Activated T-cell treated with anti-CD3 and anti-CD28 coated beads, Interleukin-2, amount 50 U/mL, for 72 hours (primary cell): ENCODE measurements around the gene ARHGAP15. TPM values are rescaled to one million over a fixed set of nuclear protein-coding genes. Genes with fewer than 3 reads are reported as not detected.
A peak's percentile ranks its signal among the peaks of the same experiment; 100 is the strongest.

Experiments used
- ATAC-seq, 2 donors: fragments of 150-1000 bp; cut with Tn5 transposase; replicated peaks in 1 of 2; 2 replicates each; pipeline ENCODE4 v1.10.0; 2021; ENCODE audit warnings: moderate library complexity in 2 of 2, mild to moderate bottlenecking in 1 of 2
- DNase-seq, 2 donors: peaks; one replicate each; pipeline ENCODE4 v3.0.0; 2021 to 2022; ENCODE audit warnings: mixed read lengths in 1 of 2
- H3K27ac Mint-ChIP-seq: one replicate; pipeline ENCODE4 v1.8.0; 2022; ENCODE audit warnings: mild to moderate bottlenecking, moderate library complexity, mixed read lengths
- H3K27me3 Mint-ChIP-seq: one replicate; pipeline ENCODE4 v1.8.0; 2022; ENCODE audit warnings: low read depth, mixed read lengths
- H3K36me3 Mint-ChIP-seq, 2 donors: one replicate each; pipeline ENCODE4 v1.8.0; 2022; ENCODE audit warnings: mixed read lengths in 2 of 2, mild to moderate bottlenecking in 1 of 2; ENCODE audit not compliant: insufficient read depth in 2 of 2
- H3K4me1 Mint-ChIP-seq: one replicate; pipeline ENCODE4 v1.8.0; 2022; ENCODE audit warnings: low read depth, mixed read lengths
- H3K4me3 Mint-ChIP-seq, 2 donors: one replicate each; pipeline ENCODE4 v1.8.0; 2022; ENCODE audit warnings: mild to moderate bottlenecking in 2 of 2, mixed read lengths in 2 of 2, moderate library complexity in 2 of 2
- H3K9me3 Mint-ChIP-seq, 2 donors: one replicate each; pipeline ENCODE4 v1.8.0; 2022; ENCODE audit warnings: mixed read lengths in 2 of 2
- total RNA-seq, 2 donors: library from RNA; stranded (reverse); gene quantifications; one replicate each; pipeline ENCODE4 v1.2.3, GENCODE V29; 2022

The ARHGAP15 gene
- total RNA-seq, 2 donors from 2014 or later: 94.6 to 111 TPM

DNA sequence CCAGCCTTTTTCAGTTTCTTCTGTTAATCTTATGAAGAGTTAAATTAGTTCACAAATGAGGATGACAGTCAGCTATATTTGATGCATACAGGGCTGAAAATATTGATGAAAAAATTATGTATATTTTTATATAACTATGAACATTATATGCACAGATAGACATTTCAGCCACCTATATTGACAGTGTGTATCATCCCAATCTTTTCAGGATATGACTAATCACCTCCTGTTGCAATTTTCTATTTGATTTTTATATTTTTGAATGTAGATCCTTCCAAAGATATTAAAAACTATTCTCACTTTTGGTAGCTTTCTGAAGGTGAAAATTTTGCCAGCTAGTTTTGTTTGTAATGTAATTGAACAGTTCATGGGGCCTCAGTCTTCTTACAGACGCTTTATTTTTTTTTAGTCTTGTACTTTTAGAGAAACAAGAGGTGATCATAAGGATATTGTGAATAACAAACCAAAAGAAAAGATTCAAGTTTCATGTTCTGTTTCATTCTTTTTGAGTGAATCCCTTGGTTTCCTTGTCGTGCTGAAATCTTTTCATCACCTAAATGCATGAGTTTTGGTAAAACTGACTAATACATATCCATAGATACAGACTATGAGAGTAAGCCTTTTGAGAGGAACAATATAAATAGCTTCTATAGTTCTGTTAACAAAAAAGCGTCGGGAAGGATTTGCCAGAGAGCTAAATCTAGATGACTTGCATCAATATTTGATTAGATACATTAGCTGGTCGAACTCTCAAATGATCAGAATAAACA, 123.1 kb downstream of the ARHGAP15 start:
- peak overlapping the region; percentile 45 to 77 for H3K4me3 Mint-ChIP-seq
- H3K9me3 Mint-ChIP-seq: no peaks in the 10 kb centered on the region
- peak overlapping the region; percentile 90 for H3K27ac Mint-ChIP-seq
- ATAC-seq (peak; percentile 46 to 47), DNase-seq (no peak)
- no peaks in the 10 kb centered on the region for H3K27me3 Mint-ChIP-seq
- peaks cover 5% of the 10 kb centered on the region in 2 donors for H3K36me3 Mint-ChIP-seq
- peaks cover 53% of the 10 kb centered on the region for H3K4me1 Mint-ChIP-seq

DNA sequence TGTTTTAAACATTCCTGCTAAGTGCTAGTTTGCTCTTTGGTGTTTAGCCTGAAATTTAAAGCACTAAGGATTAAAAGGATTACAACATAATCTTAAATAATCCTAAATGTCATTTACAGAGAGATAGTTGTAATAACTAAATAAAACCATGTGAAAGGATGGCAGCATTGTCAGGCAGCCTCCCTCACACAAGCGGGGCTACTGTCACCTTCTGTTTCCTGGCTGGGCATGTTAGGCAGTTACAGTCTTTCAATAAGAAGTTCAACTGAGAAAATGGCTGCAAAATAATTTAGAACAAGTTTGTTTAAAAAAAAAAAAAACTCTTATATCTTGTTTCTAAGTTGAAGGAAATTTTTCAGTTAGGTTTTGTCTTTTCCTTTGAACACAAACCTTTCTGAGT, 124.9 kb downstream of the ARHGAP15 start:
- peaks cover 5% of the 10 kb centered on the region in 2 donors for H3K36me3 Mint-ChIP-seq
- ATAC-seq: no peak
- peak overlapping the region in 1 of 2 donors; percentile 53 for H3K4me3 Mint-ChIP-seq
- no peaks in the 10 kb centered on the region for H3K27me3 Mint-ChIP-seq
- H3K27ac Mint-ChIP-seq: peak overlapping the region; percentile 82
- no peaks in the 10 kb centered on the region for H3K9me3 Mint-ChIP-seq
- DNase-seq: no peak
- H3K4me1 Mint-ChIP-seq: peaks cover 68% of the 10 kb centered on the region

DNA sequence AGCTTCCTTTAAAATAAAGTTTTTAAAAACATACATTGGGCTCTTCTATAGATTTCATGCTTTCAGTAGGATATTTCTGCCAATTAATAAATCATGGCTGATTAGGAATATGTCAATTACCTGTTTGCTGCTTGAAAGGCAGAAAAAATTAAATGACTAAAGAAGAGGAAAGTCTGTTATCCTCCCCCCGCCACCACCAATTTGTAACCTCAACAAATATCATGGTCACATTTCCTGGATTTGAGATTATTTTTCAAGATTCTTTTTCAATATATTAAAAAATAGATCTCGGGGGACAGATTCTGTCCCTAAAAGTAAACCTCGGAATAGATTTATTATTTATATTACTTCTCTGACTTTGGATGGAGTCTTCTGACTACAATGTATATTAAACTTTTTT, 125.9 kb downstream of the ARHGAP15 start:
- ATAC-seq (no peak), DNase-seq (no peak)
- Mint-ChIP-seq H3K4me3 (peak overlapping the region in 1 of 2 donors; percentile 37), H3K9me3 (no peaks in the 10 kb centered on the region), H3K27me3 (no peaks in the 10 kb centered on the region), H3K27ac (peak overlapping the region; percentile 75), H3K4me1 (peaks cover 77% of the 10 kb centered on the region), H3K36me3 (peaks cover 5% of the 10 kb centered on the region in 2 donors)

DNA sequence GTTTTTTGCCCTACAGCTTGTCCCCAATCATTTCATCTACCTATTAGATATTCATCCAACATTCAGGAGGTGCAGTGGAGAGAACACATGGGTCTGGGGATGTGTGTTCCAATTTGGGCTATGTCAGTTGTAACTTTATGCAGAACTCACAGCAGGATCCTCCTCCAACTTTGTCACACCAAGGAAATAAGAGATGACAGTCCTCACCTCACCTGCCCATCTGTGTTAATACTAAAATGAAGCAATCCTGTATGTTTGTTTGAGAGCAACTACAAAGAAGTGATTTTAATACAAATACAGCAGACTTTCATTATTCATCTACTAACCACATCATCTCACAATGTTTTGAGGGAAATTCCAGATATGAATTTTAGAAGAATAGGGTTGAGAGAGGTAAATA, 126.7 kb downstream of the ARHGAP15 start:
- Mint-ChIP-seq H3K9me3 (no peaks in the 10 kb centered on the region), H3K4me1 (peaks cover 82% of the 10 kb centered on the region), H3K27ac (peak overlapping the region; percentile 92), H3K36me3 (peaks cover 1 to 5% of the 10 kb centered on the region in 2 donors), H3K27me3 (no peaks in the 10 kb centered on the region), H3K4me3 (peak overlapping the region; percentile 70 to 85)
- ATAC-seq (peak; percentile 35 to 65), DNase-seq (no peak)

DNA sequence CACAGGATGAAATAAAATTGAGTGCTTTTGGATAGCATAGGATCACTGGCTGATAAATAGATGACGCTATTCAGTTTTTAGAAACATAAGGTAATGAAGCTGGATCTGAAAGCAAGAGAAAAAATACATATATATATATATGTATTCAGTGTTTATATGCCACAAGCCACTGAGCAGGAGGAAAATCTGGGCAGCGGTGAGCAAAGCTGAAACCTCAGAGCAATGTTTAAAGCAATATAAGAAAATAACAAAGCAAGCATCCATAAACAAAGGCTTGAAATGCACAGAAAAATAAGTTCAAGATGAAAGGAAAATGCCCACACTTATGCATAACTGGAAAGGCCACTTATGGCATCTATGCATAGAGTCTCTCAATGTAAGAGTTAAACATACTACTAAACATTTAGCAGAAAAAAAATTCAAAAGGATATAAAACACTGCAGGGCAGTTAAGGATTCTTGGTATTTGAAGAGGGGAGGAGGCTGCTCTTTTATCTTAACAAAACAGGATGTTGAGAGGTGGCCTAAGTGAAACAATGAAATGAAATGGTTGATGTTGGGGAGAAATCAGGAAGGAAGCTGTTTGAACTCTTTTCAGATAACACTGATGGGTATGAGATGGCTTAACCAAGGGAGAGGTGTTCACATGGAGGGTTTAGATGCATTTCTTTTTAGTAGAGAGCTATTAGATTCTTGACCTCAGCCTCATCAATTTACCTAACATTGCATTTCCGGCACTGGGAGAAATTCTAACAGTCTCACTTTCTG, 129.1 kb downstream of the ARHGAP15 start:
- no peak for DNase-seq
- H3K4me1 Mint-ChIP-seq: peaks cover 85% of the 10 kb centered on the region

DNA sequence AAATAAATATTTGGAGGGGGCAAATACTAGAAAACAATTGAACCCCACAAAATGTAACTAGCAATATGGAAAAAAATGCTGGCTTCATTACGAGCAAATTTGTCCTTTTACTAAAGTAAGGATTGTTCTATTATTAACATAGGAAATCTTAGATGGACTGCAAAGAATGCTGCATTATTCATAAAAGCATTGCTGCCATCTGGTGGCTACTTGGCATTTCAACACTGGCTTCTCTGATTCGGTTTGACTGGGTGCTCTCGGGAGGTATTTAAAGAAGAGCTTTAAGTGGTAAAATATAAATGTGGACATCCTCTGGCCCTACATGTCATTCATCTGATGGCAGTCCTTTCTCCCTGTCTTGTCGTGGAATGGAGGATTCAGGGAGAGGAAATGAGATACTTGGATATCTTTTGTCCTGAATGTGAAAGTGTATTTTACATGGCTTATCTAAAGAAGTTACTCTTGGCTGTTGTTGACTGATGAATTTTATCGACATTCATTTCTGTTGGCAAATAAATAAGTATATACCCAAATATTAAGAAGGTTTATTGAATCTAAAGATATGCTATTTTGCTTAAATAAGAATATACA, 130.2 kb downstream of the ARHGAP15 start:
- DNase-seq: peak; percentile 67 to 72
- peaks cover 78% of the 10 kb centered on the region for H3K4me1 Mint-ChIP-seq
- ATAC-seq: peak in 1 of 2 donors; percentile 22
- H3K27ac Mint-ChIP-seq: peak overlapping the region; percentile 88
- H3K4me3 Mint-ChIP-seq: peak overlapping the region; percentile 48 to 81
- H3K9me3 Mint-ChIP-seq: no peaks in the 10 kb centered on the region
- H3K36me3 Mint-ChIP-seq: peaks cover 12 to 15% of the 10 kb centered on the region in 2 donors
- no peaks in the 10 kb centered on the region for H3K27me3 Mint-ChIP-seq

More for the DNA sequence above, 129.1 kb downstream of the ARHGAP15 start:
- Mint-ChIP-seq H3K27me3 (no peaks in the 10 kb centered on the region), H3K36me3 (peaks cover 7 to 9% of the 10 kb centered on the region in 2 donors), H3K9me3 (no peaks in the 10 kb centered on the region), H3K27ac (peak overlapping the region; percentile 88), H3K4me3 (peak overlapping the region; percentile 48 to 81)
- peak; percentile 8 to 26 for ATAC-seq

DNA sequence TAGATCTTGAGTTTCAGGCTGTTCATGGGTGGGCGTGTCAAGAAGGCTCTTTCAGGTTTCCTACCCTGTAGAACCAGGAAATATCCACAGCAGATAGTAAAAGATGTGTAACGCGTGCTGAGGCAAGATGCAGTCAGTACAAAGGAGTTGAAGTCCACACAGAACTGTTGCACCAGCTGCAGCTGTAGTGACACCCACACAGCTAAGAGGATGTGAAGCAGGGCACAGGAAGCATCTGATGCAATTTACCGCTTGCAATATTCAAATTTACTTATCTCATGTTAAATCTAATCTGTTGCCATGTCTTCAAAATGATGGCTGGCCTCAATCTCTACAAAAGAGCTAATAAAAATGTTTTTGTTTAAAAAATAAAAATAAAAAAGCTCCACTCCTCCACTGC, 132.8 kb downstream of the ARHGAP15 start:
- H3K27ac Mint-ChIP-seq: peak overlapping the region; percentile 88
- H3K9me3 Mint-ChIP-seq: peaks cover 0 to 2% of the 10 kb centered on the region in 2 donors
- H3K36me3 Mint-ChIP-seq: peaks cover 15 to 24% of the 10 kb centered on the region in 2 donors
- no peaks in the 10 kb centered on the region for H3K27me3 Mint-ChIP-seq
- H3K4me1 Mint-ChIP-seq: peaks cover 60% of the 10 kb centered on the region
- H3K4me3 Mint-ChIP-seq: peak overlapping the region; percentile 67 to 72
- DNase-seq (peak; percentile 55 to 56), ATAC-seq (peak; percentile 80 to 89)

DNA sequence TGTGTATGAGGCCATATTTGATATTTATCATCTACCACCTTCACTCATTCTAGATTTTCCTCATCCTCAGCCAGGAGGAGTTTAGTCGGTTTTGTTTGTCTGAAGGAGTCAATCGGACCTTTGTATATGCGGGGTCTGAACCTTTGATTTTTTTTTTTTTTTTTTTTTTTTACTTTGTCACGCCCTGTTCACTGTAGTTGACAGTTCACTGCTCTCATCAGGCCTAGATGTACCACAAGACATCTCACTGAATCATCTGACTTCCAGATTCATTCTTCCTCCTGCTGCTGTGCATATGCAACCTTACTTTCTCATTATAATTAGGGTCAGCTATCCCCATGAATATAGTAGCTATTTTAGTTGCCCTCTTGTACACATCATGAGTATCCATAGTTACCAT, 133.2 kb downstream of the ARHGAP15 start:
- H3K27me3 Mint-ChIP-seq: no peaks in the 10 kb centered on the region
- DNase-seq: no peak
- H3K36me3 Mint-ChIP-seq: peaks cover 15 to 28% of the 10 kb centered on the region in 2 donors
- H3K9me3 Mint-ChIP-seq: peaks cover 0 to 3% of the 10 kb centered on the region in 2 donors
- ATAC-seq: peak; percentile 65 to 69
- peaks cover 56% of the 10 kb centered on the region for H3K4me1 Mint-ChIP-seq
- H3K4me3 Mint-ChIP-seq: peak overlapping the region; percentile 67 to 72
- peak overlapping the region; percentile 88 for H3K27ac Mint-ChIP-seq

DNA sequence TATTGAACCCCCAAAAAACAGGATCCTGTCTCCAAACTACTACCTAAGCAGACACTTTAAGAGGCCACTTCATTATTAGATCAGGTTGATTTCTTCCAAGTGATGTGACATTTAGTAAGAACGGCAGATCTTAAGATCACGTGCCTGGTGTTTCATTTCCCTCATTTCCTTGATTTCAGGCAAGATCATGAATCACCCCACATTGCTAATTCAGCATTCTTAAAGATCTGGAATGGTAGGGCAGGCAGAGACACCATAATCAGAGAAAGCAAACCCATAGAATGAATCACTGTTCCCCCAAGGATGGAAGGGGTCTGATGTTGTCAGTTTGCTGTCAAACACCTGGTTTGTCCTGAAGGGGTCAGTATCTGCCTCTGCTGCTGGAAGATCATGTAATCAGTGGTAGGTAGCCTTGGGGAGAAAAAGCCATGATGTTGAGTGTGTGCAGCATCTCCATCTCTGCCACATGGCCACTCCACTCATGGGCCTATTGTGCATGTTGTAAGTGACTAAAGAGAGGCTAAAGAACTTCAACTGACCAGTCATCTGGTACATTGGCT, 133.9 kb downstream of the ARHGAP15 start:
- Mint-ChIP-seq H3K4me3 (peak overlapping the region; percentile 67 to 72), H3K9me3 (peaks cover 0 to 3% of the 10 kb centered on the region in 2 donors), H3K27me3 (no peaks in the 10 kb centered on the region), H3K4me1 (peaks cover 51% of the 10 kb centered on the region), H3K36me3 (peaks cover 15 to 28% of the 10 kb centered on the region in 2 donors), H3K27ac (peak overlapping the region; percentile 88)
- no peak for DNase-seq
- ATAC-seq: peak in 1 of 2 donors; percentile 4

DNA sequence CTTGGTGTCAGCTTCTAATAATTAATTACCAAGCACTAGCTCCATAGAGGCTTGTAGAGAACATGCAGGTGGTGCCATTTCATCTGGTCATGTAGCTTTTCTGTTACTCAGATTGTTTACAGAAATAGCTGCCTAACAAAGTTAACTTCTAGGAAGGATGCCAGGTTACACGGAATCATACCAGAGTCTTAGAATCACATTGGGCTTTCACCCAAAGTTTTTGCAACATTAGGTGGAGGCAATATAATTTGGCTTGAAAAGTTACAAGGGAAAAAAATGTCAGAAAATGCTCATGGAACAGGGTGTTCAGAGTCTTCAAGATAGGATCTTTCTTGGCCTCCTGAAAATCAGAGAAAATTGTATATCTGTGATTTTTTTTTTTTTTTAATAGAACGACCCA, 135.6 kb downstream of the ARHGAP15 start:
- peaks cover 36% of the 10 kb centered on the region for H3K4me1 Mint-ChIP-seq

DNA sequence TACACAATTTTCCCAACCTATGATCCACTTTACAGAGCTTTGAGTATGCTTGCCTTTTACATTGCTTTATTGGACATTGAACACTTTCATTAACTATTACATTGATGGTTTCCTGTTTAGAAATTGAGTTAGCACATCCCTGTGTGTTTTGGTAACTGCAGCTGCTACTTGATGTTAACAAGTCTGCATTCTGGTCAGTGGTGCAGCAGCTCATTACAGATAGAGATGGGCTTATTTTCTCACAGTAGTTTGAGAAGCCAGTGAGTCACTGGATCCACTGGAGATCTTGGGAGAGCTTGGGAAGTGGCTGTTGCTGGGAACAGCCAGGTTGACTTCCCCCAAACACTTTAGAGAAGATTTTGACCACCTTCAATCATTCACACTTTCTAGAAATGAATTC, 150.5 kb downstream of the ARHGAP15 start:
- Mint-ChIP-seq H3K27me3 (no peaks in the 10 kb centered on the region), H3K27ac (peak overlapping the region; percentile 76), H3K36me3 (peaks cover 0 to 3% of the 10 kb centered on the region in 2 donors), H3K4me1 (peaks cover 52% of the 10 kb centered on the region), H3K9me3 (no peaks in the 10 kb centered on the region), H3K4me3 (peak overlapping the region in 1 of 2 donors; percentile 15)
- DNase-seq: no peak
- peak in 1 of 2 donors; percentile 7 for ATAC-seq

More for the DNA sequence above, 135.6 kb downstream of the ARHGAP15 start:
- Mint-ChIP-seq H3K36me3 (peaks cover 15 to 29% of the 10 kb centered on the region in 2 donors), H3K27ac (peak overlapping the region; percentile 42), H3K9me3 (peaks cover 0 to 3% of the 10 kb centered on the region in 2 donors), H3K4me3 (no peak overlapping the region), H3K27me3 (no peaks in the 10 kb centered on the region)
- ATAC-seq (no peak), DNase-seq (no peak)

DNA sequence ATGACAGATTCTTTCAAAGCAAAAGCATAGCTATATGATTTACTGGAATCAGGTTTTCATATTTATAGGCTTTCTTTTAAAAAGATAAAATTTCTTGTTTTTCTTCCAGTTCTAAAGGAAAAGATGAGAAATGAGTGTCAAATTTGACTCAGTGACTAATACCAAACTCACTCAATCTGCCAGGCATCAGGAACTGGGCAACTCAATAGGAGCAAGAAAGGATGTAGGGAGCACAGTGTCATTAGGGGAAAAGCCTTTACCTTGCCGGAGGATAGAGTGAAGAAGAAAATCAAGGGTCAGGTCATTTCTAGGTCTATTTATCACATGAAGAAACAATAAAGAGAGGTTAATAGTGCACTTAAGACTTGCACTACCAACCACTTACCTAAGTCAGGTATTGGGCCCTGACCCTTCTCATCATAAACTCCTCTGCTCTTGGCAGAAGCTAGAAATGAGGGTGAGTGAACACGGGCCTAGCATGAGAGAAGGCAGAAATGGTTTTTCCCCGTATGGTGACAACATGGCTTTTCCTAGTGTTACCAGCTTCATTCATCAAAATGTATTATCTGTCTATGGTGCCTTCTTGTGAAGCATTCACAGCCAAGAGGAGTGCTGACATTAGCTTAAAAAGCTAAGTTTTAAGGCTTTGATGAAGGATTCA, 151.0 kb downstream of the ARHGAP15 start:
- H3K4me1 Mint-ChIP-seq: peaks cover 52% of the 10 kb centered on the region
- ATAC-seq: peak in 1 of 2 donors; percentile 41
- no peaks in the 10 kb centered on the region for H3K9me3 Mint-ChIP-seq
- H3K27me3 Mint-ChIP-seq: no peaks in the 10 kb centered on the region
- H3K27ac Mint-ChIP-seq: peak overlapping the region; percentile 69
- peaks cover 0 to 3% of the 10 kb centered on the region in 2 donors for H3K36me3 Mint-ChIP-seq
- no peak overlapping the region for H3K4me3 Mint-ChIP-seq
- DNase-seq: no peak
